Omental fat pad (tissue), 4 donors: ENCODE measurements around the gene ARHGEF10L. TPM values are rescaled to one million over a fixed set of nuclear protein-coding genes. Genes with fewer than 3 reads are reported as not detected.

Source experiments
- ATAC-seq: fragments of 150-250 bp; one replicate; pipeline ENCODE4 v1.9.1; 2016; ENCODE audit warnings: mild to moderate bottlenecking, moderate library complexity; ENCODE audit not compliant: low FRiP score
- DNase-seq: peaks from one replicate; pipeline ENCODE4 v3.0.0-alpha.2; 2019; ENCODE audit warnings: low spot score
- CTCF ChIP-seq, 3 donors: fragments of 450-650 bp; IDR thresholded peaks; one replicate each; pipeline ENCODE4 v1.5.1; 2016 to 2017; ENCODE audit warnings: antibody characterized with exemption in 3 of 3, mild to moderate bottlenecking in 3 of 3, moderate library complexity in 2 of 3
- total RNA-seq, 4 donors: library from RNA; depleted of rRNA; stranded (reverse); fragments of >200 nt; gene quantifications; one replicate each; pipeline ENCODE4 v1.1.0, GENCODE V29; 2016

The ARHGEF10L gene
- total RNA-seq, 4 donors from 2014 or later = 17.3 to 59.0 (median 39.9) TPM

GRCh38 chr1:17700945-17701810, 161.7 kb downstream of the ARHGEF10L start:
- no peak for DNase-seq
- TF ChIP-seq CTCF (IDR thresholded peaks at IDR 0.05) = no peak
- ATAC-seq = no peak

- no peak for ATAC-seq
Observed at GRCh38 chr1:17704176-17704575, 164.7 kb downstream of the ARHGEF10L start.

GRCh38 chr1:17706445-17706844, 166.9 kb downstream of the ARHGEF10L start:
- DNase-seq (no peak), ATAC-seq (no peak)
- no peak for TF ChIP-seq CTCF (IDR thresholded peaks at IDR 0.05)

More at GRCh38 chr1:17704176-17704575, 164.7 kb downstream of the ARHGEF10L start:
- TF ChIP-seq CTCF (IDR thresholded peaks at IDR 0.05) = no peak
- no peak for DNase-seq

- no peak for DNase-seq
- ATAC-seq = no peak
- no peak for TF ChIP-seq CTCF (IDR thresholded peaks at IDR 0.05)
Observed at GRCh38 chr1:17709981-17710380, 170.5 kb downstream of the ARHGEF10L start.

GRCh38 chr1:17710889-17711576, 171.5 kb downstream of the ARHGEF10L start:
- DNase-seq (no peak), ATAC-seq (no peak)
- no peak for TF ChIP-seq CTCF (IDR thresholded peaks at IDR 0.05)

GRCh38 chr1:17711577-17711910, 172.0 kb downstream of the ARHGEF10L start:
- DNase-seq (no peak), ATAC-seq (no peak)
- no peak for TF ChIP-seq CTCF (IDR thresholded peaks at IDR 0.05)
